GM18519 (cell line): ENCODE data around the gene DIPK1B.

ENCODE experiments used
- ATAC-seq: cut with Tn5 transposase; IDR thresholded peaks from one replicate; pipeline ENCODE4 v1.9.1; 2021; ENCODE audit warnings: mild to moderate bottlenecking, moderate library complexity; ENCODE audit not compliant: unreplicated experiment, low FRiP score

DIPK1B gene

GRCh38 chr9:136673088-136673974 is 39.0 kb upstream of the DIPK1B start:
- ATAC-seq = no peak

- ATAC-seq = no peak
Observed at GRCh38 chr9:136673975-136674785, 38.2 kb upstream of the DIPK1B start.

GRCh38 chr9:136674786-136675349 is 37.5 kb upstream of the DIPK1B start:
- ATAC-seq = no peak

- no peak for ATAC-seq
Observed at GRCh38 chr9:136675477-136676296, 36.7 kb upstream of the DIPK1B start.

- no peak for ATAC-seq
Observed at GRCh38 chr9:136676297-136676794, 36.0 kb upstream of the DIPK1B start.

- ATAC-seq = no peak
Observed at GRCh38 chr9:136676920-136677686, 35.3 kb upstream of the DIPK1B start.

GRCh38 chr9:136678034-136678433 is 34.3 kb upstream of the DIPK1B start:
- ATAC-seq = no peak

GRCh38 chr9:136678624-136679023 is 33.7 kb upstream of the DIPK1B start:
- no peak for ATAC-seq

GRCh38 chr9:136679431-136679941 is 32.9 kb upstream of the DIPK1B start:
- no peak for ATAC-seq

- ATAC-seq = no peak
Observed at GRCh38 chr9:136681029-136681428, 31.3 kb upstream of the DIPK1B start.

GRCh38 chr9:136681945-136682699 is 30.2 kb upstream of the DIPK1B start:
- ATAC-seq = no peak

- ATAC-seq = no peak
Observed at GRCh38 chr9:136682710-136683109, 29.7 kb upstream of the DIPK1B start.

- no peak for ATAC-seq
Observed at GRCh38 chr9:136683173-136683745, 29.1 kb upstream of the DIPK1B start.

GRCh38 chr9:136683755-136684154 is 28.6 kb upstream of the DIPK1B start:
- ATAC-seq = no peak

GRCh38 chr9:136684339-136684738 is 28.0 kb upstream of the DIPK1B start:
- no peak for ATAC-seq

- no peak for ATAC-seq
Observed at GRCh38 chr9:136684799-136685198, 27.6 kb upstream of the DIPK1B start.

- no peak for ATAC-seq
Observed at GRCh38 chr9:136685216-136685615, 27.2 kb upstream of the DIPK1B start.
